Measurements from ENCODE around the gene PRR23C.

GRCh38 chr3:139052802-139053600, 8.3 kb upstream of the PRR23C start:
- TF ChIP-seq GATA2 (IDR thresholded peaks at IDR 0.05; ENCODE audit: low read depth, low read length) (no peak), GATA3 (IDR thresholded peaks at IDR 0.05; ENCODE audit: low read depth, low read length) (no peak)

Measured in SH-SY5Y (cell line).